Smooth muscle cell (in vitro differentiated cells): ENCODE measurements around the gene POU5F1. TPM values are rescaled to one million over a fixed set of nuclear protein-coding genes. Genes with fewer than 3 reads are reported as not detected.
A peak's percentile ranks its signal among the peaks of the same experiment; 100 is the strongest.
"Not testable (repeated sequence)": the region's sequence is repeated elsewhere in the genome, so short reads cannot be mapped to it uniquely, and the experiment has no call there.

Source experiments
- DNase-seq: peaks from one replicate; lab custom pipeline; 2025; ENCODE audit not compliant: unreplicated experiment; lab: John Stamatoyannopoulos, UW
- H2AFZ ChIP-seq: fragments of 200-600 bp; sonication (generic); 2 replicates; pipeline ENCODE4 v1.6.0; 2016; ENCODE audit warnings: antibody characterized with exemption, low read depth, mild to moderate bottlenecking
- H3F3A ChIP-seq: fragments of 200-600 bp; sonication (generic); 2 replicates; pipeline ENCODE4 v1.6.0; 2017; ENCODE audit warnings: antibody characterized with exemption, low read depth
- H3K27ac ChIP-seq: fragments of 200-600 bp; sonication (generic); 2 replicates; pipeline ENCODE4 v1.5.1; 2016; ENCODE audit warnings: low read depth, mild to moderate bottlenecking
- H3K27me3 ChIP-seq: fragments of 200-600 bp; sonication (generic); 2 replicates; pipeline ENCODE4 v1.6.1; 2016; ENCODE audit warnings: low read depth, mild to moderate bottlenecking
- H3K36me3 ChIP-seq: fragments of 200-600 bp; sonication (generic); 2 replicates; pipeline ENCODE4 v1.5.1; 2016; ENCODE audit warnings: low read depth
- H3K4me1 ChIP-seq: fragments of 200-600 bp; sonication (generic); 2 replicates; pipeline ENCODE4 v1.5.1; 2016; ENCODE audit warnings: low read depth
- H3K4me2 ChIP-seq: fragments of 200-600 bp; sonication (generic); 2 replicates; pipeline ENCODE4 v1.6.0; 2016; ENCODE audit warnings: mild to moderate bottlenecking
- H3K4me3 ChIP-seq: fragments of 200-600 bp; sonication (generic); 2 replicates; pipeline ENCODE4 v1.5.1; 2016; ENCODE audit warnings: mild to moderate bottlenecking
- H3K79me2 ChIP-seq: fragments of 200-600 bp; sonication (generic); 2 replicates; pipeline ENCODE4 v1.6.0; 2016; ENCODE audit warnings: low read depth, mild to moderate bottlenecking
- H3K9ac ChIP-seq: fragments of 200-600 bp; sonication (generic); 2 replicates; pipeline ENCODE4 v1.6.0; 2016; ENCODE audit warnings: low read depth
- H3K9me3 ChIP-seq: fragments of 200-600 bp; sonication (generic); replicated peaks from 2 replicates; pipeline ENCODE4 v1.5.1; 2016; ENCODE audit warnings: low read depth
- H4K20me1 ChIP-seq: fragments of 200-600 bp; sonication (generic); 2 replicates; pipeline ENCODE4 v1.6.0; 2016; ENCODE audit warnings: low read depth
- WGBS: methylation state at CpG from one replicate; pipeline ENCODE4 v1.1.7; 2016; ENCODE audit warnings: low lambda C conversion rate; 5-methylcytosine and 5-hydroxymethylcytosine counted together
- polyA plus RNA-seq: library from polyadenylated mRNA; unstranded; fragments of >200 nt; fragmentation: Nextera tagmentation; extraction: Ambion mirVana; gene quantifications from 2 replicates; pipeline ENCODE4 v1.2.1, GENCODE V29; 2016
- total RNA-seq: library from RNA; depleted of rRNA; stranded (reverse); fragments of >200 nt; gene quantifications from 2 replicates; pipeline ENCODE4 v1.2.3, GENCODE V29; 2014
- TF ChIP-seq, protein P1 (sequence below): fragments of 200-600 bp; sonication (generic); IDR thresholded peaks from 2 replicates; pipeline ENCODE4 v1.5.1; 2017; ENCODE audit warnings: borderline replicate concordance, mild to moderate bottlenecking, antibody characterized with exemption; ENCODE audit not compliant: insufficient read depth, poor library complexity, severe bottlenecking

The POU5F1 gene
- total RNA-seq (not detected in 2 replicates), polyA plus RNA-seq (0.25 TPM in 1 of 2 replicates, not detected in the other)

GRCh38 chr6:31170600-31170881, at the start of gene POU5F1:
POU5F1 (minus strand) TSS chr6:31170682; CDS start chr6:31170620, 62 bp downstream.
- Histone ChIP-seq H3K4me2 (no peak within 1 kb of the TSS), H3K4me1 (peaks cover 6% of the 10 kb centered on the region), H2AFZ (no peak within 1 kb of the TSS), H4K20me1 (no peaks in the 10 kb centered on the region), H3F3A (no peaks in the 10 kb centered on the region), H3K9me3 (no peaks in the 10 kb centered on the region), H3K9ac (no peak within 1 kb of the TSS), H3K27ac (no peak within 1 kb of the TSS), H3K36me3 (no peaks in the 10 kb centered on the region), H3K27me3 (peaks cover 27% of the 10 kb centered on the region), H3K4me3 (no peak within 1 kb of the TSS), H3K79me2 (no peaks in the 10 kb centered on the region)
- TF ChIP-seq, protein P1, sequence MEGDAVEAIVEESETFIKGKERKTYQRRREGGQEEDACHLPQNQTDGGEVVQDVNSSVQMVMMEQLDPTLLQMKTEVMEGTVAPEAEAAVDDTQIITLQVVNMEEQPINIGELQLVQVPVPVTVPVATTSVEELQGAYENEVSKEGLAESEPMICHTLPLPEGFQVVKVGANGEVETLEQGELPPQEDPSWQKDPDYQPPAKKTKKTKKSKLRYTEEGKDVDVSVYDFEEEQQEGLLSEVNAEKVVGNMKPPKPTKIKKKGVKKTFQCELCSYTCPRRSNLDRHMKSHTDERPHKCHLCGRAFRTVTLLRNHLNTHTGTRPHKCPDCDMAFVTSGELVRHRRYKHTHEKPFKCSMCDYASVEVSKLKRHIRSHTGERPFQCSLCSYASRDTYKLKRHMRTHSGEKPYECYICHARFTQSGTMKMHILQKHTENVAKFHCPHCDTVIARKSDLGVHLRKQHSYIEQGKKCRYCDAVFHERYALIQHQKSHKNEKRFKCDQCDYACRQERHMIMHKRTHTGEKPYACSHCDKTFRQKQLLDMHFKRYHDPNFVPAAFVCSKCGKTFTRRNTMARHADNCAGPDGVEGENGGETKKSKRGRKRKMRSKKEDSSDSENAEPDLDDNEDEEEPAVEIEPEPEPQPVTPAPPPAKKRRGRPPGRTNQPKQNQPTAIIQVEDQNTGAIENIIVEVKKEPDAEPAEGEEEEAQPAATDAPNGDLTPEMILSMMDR: no peak
- no peak for DNase-seq
- 42% methylated on average over 9 of the region's 9 CpGs for WGBS

GRCh38 chr6:31216208-31216898, 45.9 kb upstream of the POU5F1 start:
- H3K27me3 ChIP-seq: no peaks in the 10 kb centered on the region
- no peak overlapping the region for H3K27ac ChIP-seq
- TF ChIP-seq, protein P1: no peak
- H3F3A ChIP-seq: no peaks in the 10 kb centered on the region
- H3K4me1 ChIP-seq: no peaks in the 10 kb centered on the region
- H3K4me3 ChIP-seq: no peak overlapping the region
- no peaks in the 10 kb centered on the region for H3K36me3 ChIP-seq
- H2AFZ ChIP-seq: peak overlapping the region; percentile 66
- H3K79me2 ChIP-seq: no peaks in the 10 kb centered on the region
- no peak for DNase-seq
- WGBS: 72% methylated on average over 7 of the region's 7 CpGs
- no peaks in the 10 kb centered on the region for H3K9me3 ChIP-seq
- H3K9ac ChIP-seq: no peak overlapping the region
- H4K20me1 ChIP-seq: no peaks in the 10 kb centered on the region
- no peak overlapping the region for H3K4me2 ChIP-seq

DNA sequence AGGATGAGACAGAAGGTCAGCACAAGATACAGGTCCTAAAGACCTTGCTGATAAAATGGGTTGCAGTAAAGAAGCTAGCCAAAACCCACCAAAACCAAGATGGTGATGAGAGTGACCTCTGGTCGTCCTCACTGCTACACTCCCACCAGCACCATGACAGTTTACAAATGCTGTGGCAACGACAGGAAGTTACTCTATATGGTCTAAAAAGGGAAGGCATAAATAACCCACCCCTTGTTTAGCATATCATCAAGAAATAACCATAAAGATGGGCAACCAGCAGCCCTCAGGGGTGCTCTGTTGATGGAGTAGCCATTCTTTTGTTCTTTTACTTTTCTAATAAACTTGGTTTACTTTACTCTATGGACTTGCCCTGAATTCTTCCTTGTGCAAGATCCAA, 44.7 kb upstream of the POU5F1 start:
- not testable (repeated sequence) for H3K4me2 ChIP-seq, DNase-seq, H3K4me3 ChIP-seq, H3K4me1 ChIP-seq, H3K27me3 ChIP-seq, H3F3A ChIP-seq, H3K9me3 ChIP-seq, H3K79me2 ChIP-seq, H4K20me1 ChIP-seq, H3K9ac ChIP-seq, H3K36me3 ChIP-seq, H2AFZ ChIP-seq, H3K27ac ChIP-seq
- 85% methylated on average over 2 of the region's 2 CpGs for WGBS

DNA sequence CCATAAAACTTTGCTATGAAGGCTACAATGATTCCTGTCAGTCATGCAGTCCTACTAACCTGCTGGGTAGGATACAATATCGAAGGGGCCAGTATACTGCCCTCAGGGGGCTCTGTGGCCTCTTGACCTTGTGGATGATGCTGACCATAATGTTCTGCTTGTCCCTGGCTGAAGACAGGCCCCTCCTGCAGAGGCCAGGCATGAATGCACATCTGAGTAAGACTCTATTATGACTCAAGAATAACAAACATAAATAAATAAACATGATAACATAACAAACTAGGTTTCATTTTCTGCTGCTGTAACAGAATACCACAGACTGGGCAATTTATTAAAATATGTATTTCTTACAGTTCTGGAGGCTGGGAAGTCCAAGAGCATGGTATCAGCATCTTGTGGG, 44.0 kb upstream of the POU5F1 start:
- no peaks in the 10 kb centered on the region for H3K27me3 ChIP-seq
- H2AFZ ChIP-seq: no peak overlapping the region
- no peaks in the 10 kb centered on the region for H3K79me2 ChIP-seq
- WGBS: 90% methylated on average over 1 of the region's 1 CpG
- no peaks in the 10 kb centered on the region for H3K9me3 ChIP-seq
- H3F3A ChIP-seq: no peaks in the 10 kb centered on the region
- no peak for DNase-seq
- no peak overlapping the region for H3K27ac ChIP-seq
- no peak overlapping the region for H3K4me2 ChIP-seq
- no peaks in the 10 kb centered on the region for H3K4me1 ChIP-seq
- no peak overlapping the region for H3K9ac ChIP-seq
- no peak overlapping the region for H3K4me3 ChIP-seq
- TF ChIP-seq, protein P1: no peak
- no peaks in the 10 kb centered on the region for H3K36me3 ChIP-seq
- H4K20me1 ChIP-seq: no peaks in the 10 kb centered on the region
